Inflammatory macrophage treated with lipopolysaccharide for 4 hours (primary cell): Measurements from ENCODE around the gene ASB7.
"Not testable (repeated sequence)": the region's sequence is repeated elsewhere in the genome, so short reads cannot be mapped to it uniquely, and the experiment has no call there.

ENCODE experiments used
- DNase-seq: peaks from one replicate; pipeline ENCODE4 v3.0.0-alpha.2; 2020

ASB7 gene

GRCh38 chr15:100653608-100654007, 51.2 kb downstream of the ASB7 start:
- no peak for DNase-seq

DNA sequence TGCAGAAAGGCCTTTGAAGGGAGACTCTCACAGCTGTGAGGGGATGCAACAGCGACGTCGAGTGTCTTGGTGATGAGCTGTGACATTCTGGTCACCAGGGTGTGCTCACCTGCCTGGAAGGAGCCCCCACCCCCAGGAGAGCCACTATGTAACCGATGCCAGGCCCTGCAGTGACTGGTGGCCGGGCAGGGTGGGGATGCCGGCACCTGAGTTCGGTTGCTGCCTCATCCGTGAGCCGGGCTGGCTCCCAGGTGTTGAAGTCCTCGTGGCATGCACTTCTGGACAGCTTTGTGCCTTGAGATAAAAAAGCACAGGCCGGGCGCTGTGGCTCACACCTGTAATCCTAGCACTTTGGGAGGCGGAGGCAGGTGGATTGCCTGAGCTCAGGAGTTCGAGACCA, 56.5 kb downstream of the ASB7 start:
- no peak for DNase-seq

GRCh38 chr15:100661156-100661555, 58.8 kb downstream of the ASB7 start:
- DNase-seq: no peak

GRCh38 chr15:100663086-100663914, 60.9 kb downstream of the ASB7 start:
- no peak for DNase-seq

DNA sequence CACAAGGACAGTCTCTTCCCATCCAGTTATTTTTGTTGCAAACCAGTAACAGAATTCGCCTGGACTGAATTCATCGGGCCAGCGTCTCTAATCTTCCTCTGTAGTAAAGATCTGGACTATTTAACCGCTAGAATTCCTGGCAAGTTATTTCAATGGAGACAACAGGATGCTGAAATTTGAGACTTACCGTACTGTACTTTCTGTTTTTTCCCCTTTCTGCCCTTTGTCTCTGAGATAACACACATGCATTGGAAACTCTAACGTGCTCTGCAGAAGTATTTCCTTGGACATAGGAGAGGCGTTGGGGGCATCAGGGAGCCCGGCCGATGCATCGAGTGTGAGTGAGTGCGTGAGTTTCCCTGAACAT, 61.5 kb downstream of the ASB7 start:
- no peak for DNase-seq

DNA sequence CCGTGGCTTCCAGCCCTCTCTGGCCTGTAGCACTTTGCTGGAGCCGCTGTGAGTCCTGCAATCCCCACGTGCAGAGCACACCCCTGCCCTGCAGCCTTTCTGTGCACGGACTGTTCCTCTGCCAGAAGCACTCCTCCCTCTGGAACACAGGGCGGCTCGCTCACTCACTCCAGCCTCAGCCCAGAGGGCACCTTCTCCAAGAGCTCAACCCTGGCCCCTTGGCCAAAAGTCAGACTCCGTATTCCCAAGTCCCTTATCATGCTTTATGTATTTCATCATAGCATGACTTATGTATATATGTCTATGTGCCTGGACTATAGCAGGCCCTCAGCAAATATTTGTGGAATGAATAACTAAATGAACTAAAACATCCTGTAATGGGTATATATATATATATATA, 63.2 kb downstream of the ASB7 start:
- no peak for DNase-seq

- no peak for DNase-seq
Measured at GRCh38 chr15:100667405-100668347, 65.3 kb downstream of the ASB7 start.

DNA sequence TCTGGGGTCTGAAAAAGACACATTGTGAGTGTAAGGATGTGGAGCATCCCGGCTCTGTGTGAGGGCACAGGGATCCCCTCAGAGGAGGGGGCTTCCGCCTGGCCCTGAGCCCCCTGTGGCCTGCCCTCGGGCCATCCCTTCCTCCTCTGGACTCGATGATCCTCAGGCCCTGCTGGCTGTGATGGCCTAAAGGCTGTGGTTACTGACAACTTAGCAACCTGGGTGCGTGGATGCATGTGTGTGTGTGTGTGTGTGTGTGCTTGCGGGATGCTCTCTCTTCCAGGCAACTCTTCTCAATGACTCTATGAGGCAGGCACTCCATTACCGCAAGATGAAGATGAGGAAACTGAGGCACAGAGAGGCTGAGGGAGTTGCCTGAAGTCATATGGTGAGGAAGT, 66.0 kb downstream of the ASB7 start:
- DNase-seq: no peak

DNA sequence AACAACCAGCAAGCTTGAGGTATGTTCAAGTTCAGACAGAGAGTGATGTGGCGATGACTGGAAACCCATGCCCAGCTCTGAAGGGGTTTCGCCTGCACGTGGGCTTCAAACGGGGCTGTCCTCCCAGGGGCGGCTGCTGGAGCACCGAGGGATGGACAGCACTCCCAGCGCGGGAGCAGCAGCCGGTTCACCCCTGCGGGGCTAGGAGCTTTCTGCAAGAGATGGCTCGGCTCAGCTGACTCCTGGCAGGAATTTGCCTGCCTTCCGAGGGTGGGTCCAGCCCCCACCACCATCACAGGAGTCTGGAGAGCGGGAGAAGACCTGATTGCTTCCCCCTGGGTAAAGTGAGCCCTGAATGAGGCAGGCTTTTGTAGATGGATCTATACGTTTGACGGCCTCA, 66.9 kb downstream of the ASB7 start:
- DNase-seq: no peak

DNA sequence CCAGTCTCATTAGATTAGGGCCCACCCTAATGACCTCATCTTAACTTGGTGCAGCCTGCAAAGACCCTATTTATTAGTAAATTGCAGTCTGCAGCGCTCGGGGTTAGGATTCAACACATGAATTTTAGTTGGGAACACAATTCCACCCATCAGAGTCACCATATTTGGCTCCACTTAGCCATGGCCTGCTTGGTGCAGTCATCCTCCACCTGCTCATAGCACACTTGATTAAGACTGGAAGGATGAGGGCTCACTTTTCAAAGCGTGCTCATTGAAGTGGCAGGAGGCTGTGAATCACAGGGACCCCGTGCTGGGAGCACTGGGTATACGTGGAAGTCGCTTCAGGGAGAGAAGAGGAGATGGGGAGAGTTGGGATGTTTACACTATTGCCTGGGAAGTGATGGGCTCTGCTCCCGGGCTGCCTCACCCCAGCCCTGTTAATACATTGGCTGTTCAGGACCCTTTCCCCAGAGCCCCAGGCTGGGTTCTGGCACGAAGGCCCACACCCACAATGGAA, 68.2 kb downstream of the ASB7 start:
- DNase-seq: no peak

DNA sequence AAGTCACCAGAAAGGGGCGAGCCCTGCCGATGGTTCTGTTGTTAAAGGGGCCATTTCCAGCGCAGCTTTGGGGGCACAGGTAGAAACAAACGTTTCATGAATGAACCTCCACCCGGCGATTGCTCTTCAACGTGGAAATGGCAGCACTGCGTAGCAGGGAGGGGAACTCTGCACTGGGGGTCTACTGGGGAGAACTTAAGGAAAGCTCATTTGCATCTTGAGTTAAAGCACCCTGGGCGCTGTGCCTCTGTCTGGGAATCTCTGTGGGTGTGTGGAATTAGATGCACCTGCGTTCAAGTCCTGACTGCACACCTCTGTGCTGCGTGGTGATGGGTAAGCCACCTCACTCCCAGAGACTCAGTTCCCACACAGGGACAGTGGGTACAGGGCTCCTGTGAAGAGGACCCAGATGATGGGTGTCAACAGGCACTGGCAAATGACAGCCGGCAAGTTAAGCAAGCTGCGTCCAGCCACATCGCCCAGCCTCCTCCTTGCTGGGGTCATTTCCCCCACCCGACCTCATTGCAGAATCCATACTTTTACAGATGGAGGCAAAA, 68.8 kb downstream of the ASB7 start:
- no peak for DNase-seq

- no peak for DNase-seq
Measured at GRCh38 chr15:100671858-100672543, 69.6 kb downstream of the ASB7 start.

DNA sequence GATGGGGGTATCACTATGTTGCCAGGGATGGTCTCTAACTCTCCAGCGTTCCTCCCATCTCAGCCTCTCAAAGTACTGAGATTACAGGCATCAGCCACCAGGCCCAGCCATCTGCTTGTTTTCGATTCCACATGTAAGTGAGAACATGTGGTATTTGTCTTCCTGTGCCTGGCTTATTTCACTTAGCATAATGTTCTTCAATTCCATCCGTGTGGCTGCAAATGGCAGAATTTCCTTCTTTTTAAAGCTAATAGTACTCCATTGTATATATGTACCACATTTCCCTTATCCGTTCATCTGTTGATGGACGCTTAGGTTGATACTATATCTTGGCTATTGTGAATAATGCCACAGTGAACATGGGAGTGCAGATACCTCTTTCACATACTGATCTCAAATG, 70.6 kb downstream of the ASB7 start:
- DNase-seq: no peak

DNA sequence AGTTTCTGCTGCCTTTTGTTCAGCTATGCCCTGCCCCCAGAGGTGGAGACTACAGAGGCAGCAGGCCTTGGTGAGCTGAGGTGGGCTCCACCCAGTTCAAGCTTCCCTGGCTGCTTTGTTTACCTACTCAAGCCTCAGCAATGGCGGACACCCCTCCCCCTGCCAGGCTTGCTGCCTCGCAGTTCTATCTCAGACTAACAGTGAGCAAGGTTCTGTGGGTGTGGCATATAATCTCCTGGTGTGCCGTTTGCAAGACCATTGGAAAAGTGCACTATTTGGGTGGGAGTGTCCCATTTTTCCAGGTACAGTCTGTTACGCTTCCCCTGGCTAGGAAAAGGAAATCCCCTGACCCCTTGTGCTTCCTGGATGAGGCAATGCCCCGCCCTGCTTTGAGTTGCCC, 76.8 kb downstream of the ASB7 start:
- not testable (repeated sequence) for DNase-seq

DNA sequence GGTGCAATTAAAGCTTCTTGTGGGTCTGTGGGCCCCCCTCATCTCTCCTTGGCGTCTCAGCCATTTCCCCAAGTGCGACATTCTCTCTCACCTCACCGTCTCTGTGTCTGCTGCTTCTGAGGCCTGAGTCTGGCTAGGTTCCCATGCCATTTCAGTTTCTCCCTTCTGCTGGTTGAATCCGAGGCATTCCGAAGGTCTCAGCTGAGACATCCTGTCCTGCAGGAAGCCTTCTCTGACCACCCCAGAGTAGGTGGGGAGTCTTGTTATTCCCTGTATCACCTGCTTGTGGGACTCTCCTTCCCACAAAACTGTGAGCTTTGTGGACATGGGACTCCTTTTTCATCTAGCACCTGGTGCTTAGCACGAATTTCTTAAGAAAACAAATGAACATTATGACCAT, 78.3 kb downstream of the ASB7 start:
- no peak for DNase-seq

- DNase-seq: no peak
Measured at GRCh38 chr15:100681335-100681746, 79.0 kb downstream of the ASB7 start.

GRCh38 chr15:100682468-100682867, 80.1 kb downstream of the ASB7 start:
- DNase-seq: no peak

DNA sequence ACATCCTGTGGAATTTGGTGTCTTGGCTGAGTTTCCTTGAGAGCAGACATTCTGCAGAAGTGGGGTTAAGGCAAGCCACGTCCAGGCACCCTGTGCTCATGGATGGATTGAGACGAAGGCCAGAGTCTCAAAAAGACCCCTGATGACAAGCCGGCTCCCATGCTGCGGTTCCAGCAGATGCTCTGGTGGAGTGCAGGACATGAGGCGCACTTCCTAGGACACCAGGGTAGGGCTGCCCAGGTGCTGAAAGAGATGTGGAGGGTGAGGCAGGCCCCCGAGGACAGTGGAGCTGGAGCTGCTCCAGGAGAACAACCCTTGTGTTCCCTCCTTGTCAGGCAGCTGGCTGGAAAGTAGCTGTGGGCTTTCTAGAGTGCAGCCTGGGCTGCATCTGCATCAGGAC, 81.0 kb downstream of the ASB7 start:
- DNase-seq: no peak

- no peak for DNase-seq
Measured at GRCh38 chr15:100684591-100684990, 82.2 kb downstream of the ASB7 start.

- DNase-seq: no peak
Measured at GRCh38 chr15:100686021-100686724, 83.8 kb downstream of the ASB7 start.

- DNase-seq: no peak
Measured at GRCh38 chr15:100686725-100687473, 84.5 kb downstream of the ASB7 start.
